GM10248 (cell line): ENCODE results near the gene ATP2C1.

Experiments
- CTCF ChIA-PET: fragments of 300-600 bp; sonication (Branson Sonifier 250); formaldehyde crosslinking; extraction: SDS; loops from one replicate; lab custom pipeline; 2021; ENCODE audit warnings: antibody characterized with exemption; lab: Yijun Ruan, JAX
- POLR2A ChIA-PET: fragments of 350-650 bp; sonication (Branson Sonifier 250); formaldehyde crosslinking; extraction: SDS; loops from one replicate; lab custom pipeline; 2020; ENCODE audit warnings: antibody characterized with exemption; lab: Yijun Ruan, JAX
- DNase-seq: peaks from one replicate; pipeline ENCODE4 v3.0.0; 2012; ENCODE audit errors: extremely low spot score
- TF ChIP-seq, protein P1 (sequence below): IDR thresholded peaks from 2 replicates; pipeline ENCODE4 v1.5.1; 2012; ENCODE audit warnings: mild to moderate bottlenecking, low read depth; ENCODE audit errors: extremely low read depth, missing control alignments, control extremely low read depth

ATP2C1 gene

DNA sequence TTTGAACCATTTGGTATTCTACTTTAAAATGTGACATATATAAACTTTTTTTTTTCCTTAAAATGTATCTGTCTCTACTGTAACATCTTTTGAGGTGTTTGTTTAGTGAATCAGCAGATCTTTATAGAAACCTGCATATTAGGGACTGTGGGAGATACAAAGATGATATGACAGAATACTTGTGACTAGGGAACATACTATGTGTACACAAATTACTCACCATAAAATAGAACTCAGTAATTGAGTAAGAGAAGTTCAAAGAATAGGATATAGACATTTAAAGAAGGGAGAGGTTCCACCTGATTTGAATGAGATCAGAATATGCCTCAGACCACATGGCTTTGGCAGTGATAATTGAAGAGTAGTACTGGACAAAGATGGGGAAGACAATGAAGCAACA, 47.9 kb downstream of the ATP2C1 start:
- TF ChIP-seq, protein P1, sequence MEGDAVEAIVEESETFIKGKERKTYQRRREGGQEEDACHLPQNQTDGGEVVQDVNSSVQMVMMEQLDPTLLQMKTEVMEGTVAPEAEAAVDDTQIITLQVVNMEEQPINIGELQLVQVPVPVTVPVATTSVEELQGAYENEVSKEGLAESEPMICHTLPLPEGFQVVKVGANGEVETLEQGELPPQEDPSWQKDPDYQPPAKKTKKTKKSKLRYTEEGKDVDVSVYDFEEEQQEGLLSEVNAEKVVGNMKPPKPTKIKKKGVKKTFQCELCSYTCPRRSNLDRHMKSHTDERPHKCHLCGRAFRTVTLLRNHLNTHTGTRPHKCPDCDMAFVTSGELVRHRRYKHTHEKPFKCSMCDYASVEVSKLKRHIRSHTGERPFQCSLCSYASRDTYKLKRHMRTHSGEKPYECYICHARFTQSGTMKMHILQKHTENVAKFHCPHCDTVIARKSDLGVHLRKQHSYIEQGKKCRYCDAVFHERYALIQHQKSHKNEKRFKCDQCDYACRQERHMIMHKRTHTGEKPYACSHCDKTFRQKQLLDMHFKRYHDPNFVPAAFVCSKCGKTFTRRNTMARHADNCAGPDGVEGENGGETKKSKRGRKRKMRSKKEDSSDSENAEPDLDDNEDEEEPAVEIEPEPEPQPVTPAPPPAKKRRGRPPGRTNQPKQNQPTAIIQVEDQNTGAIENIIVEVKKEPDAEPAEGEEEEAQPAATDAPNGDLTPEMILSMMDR = no peak
- ChIA-PET CTCF (interaction anchor here (1.3 to 1.4 kb wide), 2 partner anchors 9 to 48 kb away, joined by 3 to 4 read pairs; partner anchors contain the start of gene ATP2C1), POLR2A (no interaction called here)
- DNase-seq = no peak

DNA sequence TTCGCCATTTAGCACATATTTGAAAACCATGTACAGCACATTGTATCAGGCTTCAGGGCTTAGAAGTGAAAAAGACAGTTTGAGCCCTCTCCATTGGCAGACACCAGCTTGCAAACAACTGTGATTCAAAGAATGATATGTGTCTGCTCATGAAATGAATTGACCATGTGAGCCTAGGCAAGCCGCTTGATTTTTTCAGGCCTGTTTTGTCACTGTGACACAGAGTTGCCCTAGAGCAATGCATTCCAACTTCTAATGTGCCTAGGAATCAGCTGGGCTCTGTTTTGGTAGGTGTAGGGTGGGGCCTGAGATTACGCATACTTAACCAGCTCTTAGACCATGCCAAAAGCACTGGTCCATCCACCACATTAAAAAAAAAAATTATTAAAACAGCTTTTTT, 53.0 kb downstream of the ATP2C1 start:
- ChIA-PET POLR2A (no interaction called here), CTCF (interaction anchor here (1.2 to 1.7 kb wide), 3 partner anchors 9 to 1405 kb away, joined by 3 to 4 read pairs (median 4); no protein-coding TSS in a partner anchor)
- TF ChIP-seq, protein P1 = no peak
- DNase-seq = no peak

DNA sequence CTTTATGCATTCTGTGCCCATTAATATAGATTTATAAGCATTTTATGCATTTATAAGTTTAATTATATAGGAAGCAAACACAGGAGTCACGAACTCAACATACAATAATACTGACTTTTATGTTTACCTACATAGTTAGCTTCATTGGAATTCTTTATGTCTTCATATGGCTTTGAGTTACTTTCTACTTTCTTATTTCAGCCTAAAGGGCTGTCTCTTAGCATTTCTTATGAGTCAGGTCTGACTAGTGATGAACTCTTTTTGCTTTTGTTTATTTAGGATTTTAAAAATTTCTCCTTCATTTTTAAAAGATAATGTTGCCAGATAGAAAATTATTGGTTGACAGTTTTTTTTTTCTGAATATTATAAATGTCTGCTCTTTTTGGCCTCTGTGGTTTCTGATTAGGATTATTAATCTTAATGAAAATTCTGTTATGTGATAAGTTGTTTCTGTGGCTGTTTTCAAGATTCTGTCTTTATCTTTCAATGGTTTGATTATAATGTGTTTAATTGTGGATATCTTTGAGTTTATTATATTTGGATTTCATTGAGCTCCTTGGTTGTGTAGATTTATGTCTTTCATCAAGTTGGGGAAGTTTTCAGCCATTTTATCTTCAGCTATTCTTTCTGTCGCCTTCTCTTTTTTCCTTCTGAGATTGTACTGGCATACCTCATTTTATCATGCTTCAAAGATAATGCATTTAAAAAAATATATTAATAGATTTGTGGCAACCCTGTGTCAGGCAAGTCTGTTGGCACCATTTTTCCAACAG, 54.3 kb downstream of the ATP2C1 start:
- CTCF ChIA-PET = no interaction called here
- POLR2A ChIA-PET = no interaction called here
- no peak for DNase-seq
- TF ChIP-seq, protein P1 = no peak

DNA sequence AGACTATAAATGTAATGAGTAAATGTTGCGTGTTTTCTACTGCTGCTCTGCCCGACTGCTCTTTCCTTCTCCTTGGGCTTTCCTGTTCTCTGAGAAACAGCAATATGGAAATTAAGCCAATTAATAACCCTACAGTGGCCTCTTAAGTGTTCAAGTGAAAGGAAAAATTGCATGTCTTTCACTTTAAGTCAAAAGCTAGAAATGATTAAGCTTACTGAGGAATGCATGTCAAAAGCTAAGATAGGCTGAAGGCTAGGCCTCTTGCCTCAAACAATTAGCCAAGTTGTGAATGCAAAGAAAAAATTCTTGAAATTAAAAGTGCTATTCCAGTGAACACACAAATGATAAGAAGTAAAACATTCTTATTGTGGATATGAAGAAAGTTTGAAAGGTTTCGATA, 55.0 kb downstream of the ATP2C1 start:
- no peak for DNase-seq
- TF ChIP-seq, protein P1 = no peak
- CTCF ChIA-PET = interaction anchor here (0.7 to 1.3 kb wide), 5 partner anchors 10 to 21 kb away, joined by 3 to 4 read pairs (median 3); no protein-coding TSS in a partner anchor
- POLR2A ChIA-PET = no interaction called here

DNA sequence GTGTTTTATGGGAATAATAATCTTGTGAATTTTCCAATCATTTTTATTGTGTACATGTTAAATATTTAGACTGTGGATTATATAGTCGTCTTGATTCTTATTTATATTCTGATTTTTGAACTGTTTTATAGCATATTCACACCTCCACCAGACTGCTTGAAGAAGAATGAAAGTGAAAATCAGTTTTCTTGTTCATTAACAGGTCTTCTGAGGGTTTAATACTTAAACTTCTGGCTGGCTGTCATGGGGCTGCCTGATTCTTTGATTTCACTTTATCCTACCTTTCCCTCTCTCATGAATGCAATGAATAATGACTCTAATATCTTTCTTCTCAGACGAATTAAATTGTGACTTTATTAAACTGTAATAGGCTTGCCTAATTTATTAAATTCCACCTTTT, 56.2 kb downstream of the ATP2C1 start:
- TF ChIP-seq, protein P1 = no peak
- DNase-seq = peak; percentile 17
- ChIA-PET CTCF (interaction anchor here (1.3 kb wide), 1 partner anchor 22 kb away, joined by 4 read pairs; no protein-coding TSS in a partner anchor), POLR2A (no interaction called here)

DNA sequence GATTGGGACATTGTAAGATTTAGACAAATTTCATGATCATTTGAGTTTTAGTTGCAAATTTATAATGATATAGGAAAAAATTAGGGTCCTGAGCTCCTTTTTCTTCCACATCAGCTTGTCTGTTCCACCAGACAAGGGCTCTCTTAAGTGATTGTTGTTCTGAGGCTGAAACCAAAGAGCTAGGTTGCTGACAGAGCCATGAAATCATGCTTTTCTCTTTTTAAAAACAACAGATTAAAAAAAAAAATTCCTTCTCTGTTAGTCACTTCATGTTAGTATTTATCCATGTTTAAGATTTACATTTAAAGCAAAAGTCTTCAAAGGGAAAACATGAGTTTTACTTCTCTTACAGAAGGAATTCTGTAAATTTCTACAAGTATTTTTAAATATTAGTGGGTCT, 56.8 kb downstream of the ATP2C1 start:
- TF ChIP-seq, protein P1 = no peak

More for the DNA sequence above, 56.8 kb downstream of the ATP2C1 start:
- POLR2A ChIA-PET = no interaction called here
- DNase-seq = no peak
- CTCF ChIA-PET = interaction anchor here (1.1 kb wide), 1 partner anchor 24 kb away, joined by 5 read pairs; no protein-coding TSS in a partner anchor
